ENCODE results near the gene ARTN.

Gene ARTN

GRCh38 chr1:43974443-43975248, 41.0 kb downstream of the ARTN start, which contains the start of gene ATP6V0B:
Gene ATP6V0B (plus strand): TSS chr1:43974960. CDS start chr1:43975041, 81 bp downstream.
- DNase-seq: peak; percentile 98

- DNase-seq: peak; percentile 36
These were observed 41.8 kb downstream of the ARTN start for GRCh38 chr1:43975249-43975961.

- DNase-seq: no peak
These were observed 42.4 kb downstream of the ARTN start for GRCh38 chr1:43976045-43976444.

GRCh38 chr1:43976890-43977289, 43.3 kb downstream of the ARTN start:
- DNase-seq: no peak

GRCh38 chr1:43977376-43978263, 44.0 kb downstream of the ARTN start:
- no peak for DNase-seq

GRCh38 chr1:43978264-43978550, 44.6 kb downstream of the ARTN start:
- DNase-seq: no peak

GRCh38 chr1:43978551-43979260, 45.1 kb downstream of the ARTN start, which contains the start of gene B4GALT2:
Gene B4GALT2 (plus strand): TSS chr1:43979210. CDS start chr1:43981161, 1,951 bp downstream.
- DNase-seq: peak; percentile 46

GRCh38 chr1:43979261-43979527, 45.6 kb downstream of the ARTN start:
- DNase-seq: no peak

- peak; percentile 40 for DNase-seq
These were observed 46.1 kb downstream of the ARTN start for GRCh38 chr1:43979528-43980254.

- DNase-seq: no peak
These were observed 46.9 kb downstream of the ARTN start for GRCh38 chr1:43980255-43981134.

- no peak for DNase-seq
These were observed 47.5 kb downstream of the ARTN start for GRCh38 chr1:43981135-43981491.

- no peak for DNase-seq
These were observed 48.0 kb downstream of the ARTN start for GRCh38 chr1:43981636-43982035.

GRCh38 chr1:43982241-43982640, 48.6 kb downstream of the ARTN start:
- DNase-seq: no peak

GRCh38 chr1:43982808-43983207, 49.2 kb downstream of the ARTN start:
- DNase-seq: no peak

- DNase-seq: no peak
These were observed 49.8 kb downstream of the ARTN start for GRCh38 chr1:43983253-43983899.

GRCh38 chr1:43984855-43985254, 51.3 kb downstream of the ARTN start:
- no peak for DNase-seq

- no peak for DNase-seq
These were observed 52.5 kb downstream of the ARTN start for GRCh38 chr1:43985984-43986595.

- no peak for DNase-seq
These were observed 53.1 kb downstream of the ARTN start for GRCh38 chr1:43986712-43987111.
